Epithelial cell of prostate (primary cell): ENCODE data around the gene CTBS.
"Not testable (repeated sequence)": the region's sequence is repeated elsewhere in the genome, so short reads cannot be mapped to it uniquely, and the experiment has no call there.

ENCODE experiments used
- DNase-seq: peaks from one replicate; pipeline ENCODE4 v3.0.0-alpha.2; 2011; ENCODE audit warnings: low read depth, low spot score
- H3K27ac ChIP-seq: fragments of 450-650 bp; 2 replicates; pipeline ENCODE4 v1.5.1; 2017; ENCODE audit warnings: mild to moderate bottlenecking

The CTBS gene

GRCh38 chr1:84573967-84574842 is at the start of gene CTBS:
CTBS (minus strand) TSS chr1:84574440; CDS start chr1:84574415, 25 bp downstream.
- DNase-seq = peak; percentile 59
- peak within 1 kb of the TSS; percentile 96 for H3K27ac ChIP-seq

- no peak overlapping the region for H3K27ac ChIP-seq
- DNase-seq = no peak
These were observed 47.3 kb upstream of the CTBS start for GRCh38 chr1:84621553-84621952.

GRCh38 chr1:84620720-84621313 is 46.6 kb upstream of the CTBS start:
- DNase-seq = no peak
- H3K27ac ChIP-seq = no peak overlapping the region

GRCh38 chr1:84619383-84620102 is 45.3 kb upstream of the CTBS start:
- peak overlapping the region; percentile 54 for H3K27ac ChIP-seq
- peak; percentile 52 for DNase-seq

GRCh38 chr1:84617349-84617748 is 43.1 kb upstream of the CTBS start:
- H3K27ac ChIP-seq = no peak overlapping the region
- DNase-seq = no peak

- no peak overlapping the region for H3K27ac ChIP-seq
- DNase-seq = no peak
These were observed 41.5 kb upstream of the CTBS start for GRCh38 chr1:84615790-84616189.

- no peak for DNase-seq
- H3K27ac ChIP-seq = no peak overlapping the region
These were observed 39.6 kb upstream of the CTBS start for GRCh38 chr1:84613887-84614286.

GRCh38 chr1:84613026-84613425 is 38.8 kb upstream of the CTBS start:
- no peak for DNase-seq
- H3K27ac ChIP-seq = no peak overlapping the region

GRCh38 chr1:84611796-84612195 is 37.6 kb upstream of the CTBS start:
- no peak for DNase-seq
- no peak overlapping the region for H3K27ac ChIP-seq

GRCh38 chr1:84611091-84611490 is 36.9 kb upstream of the CTBS start:
- no peak for DNase-seq
- H3K27ac ChIP-seq = no peak overlapping the region

- H3K27ac ChIP-seq = no peak overlapping the region
- no peak for DNase-seq
These were observed 32.7 kb upstream of the CTBS start for GRCh38 chr1:84606977-84607376.

GRCh38 chr1:84605157-84605556 is 30.9 kb upstream of the CTBS start:
- H3K27ac ChIP-seq = no peak overlapping the region
- no peak for DNase-seq

- H3K27ac ChIP-seq = peak overlapping the region; percentile 54
- DNase-seq = peak; percentile 88
These were observed 29.9 kb upstream of the CTBS start for GRCh38 chr1:84603941-84604830.

GRCh38 chr1:84603223-84603622 is 29.0 kb upstream of the CTBS start:
- DNase-seq = no peak
- peak overlapping the region; percentile 54 for H3K27ac ChIP-seq

- no peak for DNase-seq
- no peak overlapping the region for H3K27ac ChIP-seq
These were observed 26.6 kb upstream of the CTBS start for GRCh38 chr1:84600796-84601195.

- DNase-seq = peak; percentile 52
- H3K27ac ChIP-seq = peak overlapping the region; percentile 48
These were observed 24.9 kb upstream of the CTBS start for GRCh38 chr1:84598846-84599741.

- no peak for DNase-seq
- H3K27ac ChIP-seq = no peak overlapping the region
These were observed 24.2 kb upstream of the CTBS start for GRCh38 chr1:84598418-84598817.

GRCh38 chr1:84597011-84597410 is 22.8 kb upstream of the CTBS start:
- no peak overlapping the region for H3K27ac ChIP-seq
- no peak for DNase-seq

GRCh38 chr1:84594959-84595358 is 20.7 kb upstream of the CTBS start:
- H3K27ac ChIP-seq, DNase-seq: not testable (repeated sequence)
